ENCODE measurements around the gene HSBP1L1. TPM values are rescaled to one million over a fixed set of nuclear protein-coding genes. Genes with fewer than 3 reads are reported as not detected.
A peak's percentile ranks its signal among the peaks of the same experiment; 100 is the strongest.

HSBP1L1 gene
- total RNA-seq, 6 donors from 2014 or later: 32.1 to 80.7 (median 43.8) TPM

DNA sequence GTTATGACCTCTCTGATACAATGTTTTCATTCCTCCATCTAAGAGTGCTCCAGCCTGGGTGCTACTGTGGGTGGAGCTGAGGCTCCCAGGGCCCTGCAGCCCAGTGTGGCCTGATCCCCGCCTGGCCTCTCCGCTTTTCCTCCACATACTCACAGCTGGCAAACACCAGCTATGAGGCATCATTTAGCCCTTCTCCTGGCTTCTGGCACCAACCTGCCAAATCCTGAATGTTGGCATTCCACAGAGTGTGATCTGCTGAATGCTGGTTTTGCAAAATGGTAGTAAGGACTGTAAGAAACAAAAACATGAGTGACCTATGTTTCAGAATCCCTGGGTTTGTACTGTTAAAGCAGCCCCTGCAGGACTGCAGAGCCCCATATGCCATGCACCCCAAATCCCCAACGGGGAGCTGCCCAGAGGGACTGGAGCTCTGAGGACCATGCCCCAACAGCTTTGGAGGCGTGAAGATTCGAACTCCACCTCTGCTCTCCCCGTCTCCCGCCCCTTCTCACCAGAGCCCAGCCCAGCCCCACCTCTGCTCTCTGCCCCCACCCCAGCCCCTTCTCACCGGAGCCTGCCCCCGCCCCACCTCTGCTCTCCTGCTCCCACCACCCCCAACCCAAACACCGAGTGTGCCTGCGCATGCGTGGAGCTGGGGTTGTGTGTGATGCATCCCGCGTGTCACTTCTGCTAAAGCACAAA is 17.2 kb upstream of the HSBP1L1 start:
- peaks cover 9 to 31% (median 22%) of the 10 kb centered on the region in 4 donors for H3K36me3 ChIP-seq
- H3K27ac ChIP-seq: peak overlapping the region in 3 of 4 donors; percentile 13 to 58 (median 26)
- H3K4me3 ChIP-seq: no peak overlapping the region
- no peaks in the 10 kb centered on the region for H3K27me3 ChIP-seq
- peak in 1 of 2 donors; percentile 57 for ATAC-seq (ENCODE audit: low FRiP score in 2 of 2)
- 87 to 96% methylated on average over 13 to 14 of the region's 14 CpGs for WGBS, 2 donors
- peak; percentile 38 to 44 for DNase-seq
- TF ChIP-seq POLR2AphosphoS5 (IDR thresholded peaks at IDR 0.05) (peak in 1 of 2 donors; percentile 18), POLR2A (IDR thresholded peaks at IDR 0.05) (no peak)
- H3K4me1 ChIP-seq: peaks cover 45 to 72% (median 59%) of the 10 kb centered on the region in 4 donors
- H3K9me3 ChIP-seq: no peaks in the 10 kb centered on the region

DNA sequence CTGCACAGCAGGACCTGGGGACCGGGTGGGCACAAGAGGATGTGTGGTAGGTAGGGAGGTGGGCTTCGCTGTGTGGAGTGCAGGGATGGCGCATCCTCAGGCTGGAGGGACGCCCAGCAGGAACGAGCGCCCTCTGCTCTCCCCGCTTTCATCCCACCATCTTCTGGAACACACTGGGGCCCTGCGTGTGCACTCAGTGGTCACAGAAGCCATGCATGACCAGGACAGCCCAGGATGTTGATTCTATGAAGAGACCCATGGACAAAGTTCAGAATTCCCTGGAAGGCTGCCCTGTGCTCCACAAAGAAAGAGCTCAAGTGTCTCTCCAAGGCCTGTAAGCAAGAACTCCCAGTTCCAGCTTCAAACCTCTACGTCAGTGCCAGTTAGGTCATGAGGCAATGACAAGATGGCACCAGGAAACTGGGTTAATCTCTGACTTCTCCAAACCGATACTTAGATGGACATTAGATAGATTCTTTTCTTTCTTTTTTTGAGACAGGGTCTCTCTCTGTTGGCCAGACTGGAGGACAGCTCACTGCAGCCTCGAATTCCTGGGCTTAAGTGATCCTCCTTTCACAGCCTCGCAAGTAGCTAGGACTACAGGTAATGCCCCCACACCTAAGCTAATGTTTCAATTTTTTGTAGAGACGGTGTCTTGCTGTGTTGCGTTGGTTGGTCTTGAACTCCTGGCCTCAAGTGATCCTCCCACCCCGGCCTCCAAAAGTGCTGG is 16.4 kb upstream of the HSBP1L1 start:
- no peaks in the 10 kb centered on the region for H3K27me3 ChIP-seq
- peak overlapping the region in 1 of 4 donors; percentile 91 for H3K4me3 ChIP-seq
- TF ChIP-seq POLR2AphosphoS5 (IDR thresholded peaks at IDR 0.05) (no peak), EP300 (IDR thresholded peaks at IDR 0.05) (peak in 1 of 4 donors; percentile 64)
- peaks cover 46 to 80% (median 60%) of the 10 kb centered on the region in 4 donors for H3K4me1 ChIP-seq
- 88 to 94% methylated on average over 14 to 15 of the region's 15 CpGs for WGBS, 2 donors
- H3K9me3 ChIP-seq: no peaks in the 10 kb centered on the region
- peak overlapping the region in 3 of 4 donors; percentile 26 to 58 (median 31) for H3K27ac ChIP-seq
- ATAC-seq (ENCODE audit: low FRiP score in 2 of 2): no peak
- DNase-seq: peak in 1 of 2 donors; percentile 34
- H3K36me3 ChIP-seq: peaks cover under 1 to 22% (median 13%) of the 10 kb centered on the region in 4 donors

DNA sequence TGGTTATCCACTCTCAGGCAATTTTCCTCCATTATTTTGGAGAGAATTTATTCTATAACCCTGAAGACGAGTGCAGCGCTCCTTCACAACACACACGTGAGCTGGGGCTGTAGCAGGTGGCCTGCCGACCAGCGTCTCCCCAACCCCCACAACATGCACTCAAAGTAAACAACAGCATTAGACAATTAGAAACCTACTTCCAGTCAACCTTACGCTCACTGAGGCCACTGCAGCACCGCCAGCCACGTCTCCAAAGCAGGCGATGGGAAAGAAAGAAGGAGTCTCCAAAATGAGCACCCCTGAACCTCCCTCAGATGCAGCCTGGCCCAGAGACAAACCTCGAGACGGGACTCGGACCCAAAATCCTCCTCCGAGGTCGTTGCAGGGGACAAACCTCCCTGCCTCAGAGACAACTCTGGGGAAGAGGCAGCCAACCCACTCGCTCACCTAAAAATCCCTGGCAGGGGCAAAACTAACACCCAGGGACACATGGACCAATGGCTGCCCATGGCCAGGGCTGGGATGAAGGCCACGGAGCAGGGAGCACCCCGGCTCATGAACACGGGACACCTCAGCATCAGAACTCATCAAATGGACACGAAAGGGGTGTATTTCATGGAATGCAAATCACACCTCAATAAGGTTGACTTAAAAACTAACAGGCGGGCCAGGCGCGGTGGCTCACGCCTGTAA is 15.6 kb upstream of the HSBP1L1 start:
- Histone ChIP-seq H3K27ac (peak overlapping the region; percentile 31 to 94 (median 92)), H3K4me3 (peak overlapping the region in 1 of 4 donors; percentile 91), H3K9me3 (no peaks in the 10 kb centered on the region), H3K27me3 (no peaks in the 10 kb centered on the region), H3K36me3 (peaks cover 0 to 18% (median 8%) of the 10 kb centered on the region in 4 donors), H3K4me1 (peaks cover 46 to 84% (median 60%) of the 10 kb centered on the region in 4 donors)
- DNase-seq: peak; percentile 16 to 35
- TF ChIP-seq, protein P1, sequence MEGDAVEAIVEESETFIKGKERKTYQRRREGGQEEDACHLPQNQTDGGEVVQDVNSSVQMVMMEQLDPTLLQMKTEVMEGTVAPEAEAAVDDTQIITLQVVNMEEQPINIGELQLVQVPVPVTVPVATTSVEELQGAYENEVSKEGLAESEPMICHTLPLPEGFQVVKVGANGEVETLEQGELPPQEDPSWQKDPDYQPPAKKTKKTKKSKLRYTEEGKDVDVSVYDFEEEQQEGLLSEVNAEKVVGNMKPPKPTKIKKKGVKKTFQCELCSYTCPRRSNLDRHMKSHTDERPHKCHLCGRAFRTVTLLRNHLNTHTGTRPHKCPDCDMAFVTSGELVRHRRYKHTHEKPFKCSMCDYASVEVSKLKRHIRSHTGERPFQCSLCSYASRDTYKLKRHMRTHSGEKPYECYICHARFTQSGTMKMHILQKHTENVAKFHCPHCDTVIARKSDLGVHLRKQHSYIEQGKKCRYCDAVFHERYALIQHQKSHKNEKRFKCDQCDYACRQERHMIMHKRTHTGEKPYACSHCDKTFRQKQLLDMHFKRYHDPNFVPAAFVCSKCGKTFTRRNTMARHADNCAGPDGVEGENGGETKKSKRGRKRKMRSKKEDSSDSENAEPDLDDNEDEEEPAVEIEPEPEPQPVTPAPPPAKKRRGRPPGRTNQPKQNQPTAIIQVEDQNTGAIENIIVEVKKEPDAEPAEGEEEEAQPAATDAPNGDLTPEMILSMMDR (IDR thresholded peaks at IDR 0.05): no peak
- TF ChIP-seq POLR2A (IDR thresholded peaks at IDR 0.05) (no peak), EP300 (IDR thresholded peaks at IDR 0.05) (no peak), POLR2AphosphoS5 (IDR thresholded peaks at IDR 0.05) (no peak)
- no peak for ATAC-seq (ENCODE audit: low FRiP score in 2 of 2)
- WGBS, 2 donors: 86 to 90% methylated on average over 22 to 23 of the region's 23 CpGs

DNA sequence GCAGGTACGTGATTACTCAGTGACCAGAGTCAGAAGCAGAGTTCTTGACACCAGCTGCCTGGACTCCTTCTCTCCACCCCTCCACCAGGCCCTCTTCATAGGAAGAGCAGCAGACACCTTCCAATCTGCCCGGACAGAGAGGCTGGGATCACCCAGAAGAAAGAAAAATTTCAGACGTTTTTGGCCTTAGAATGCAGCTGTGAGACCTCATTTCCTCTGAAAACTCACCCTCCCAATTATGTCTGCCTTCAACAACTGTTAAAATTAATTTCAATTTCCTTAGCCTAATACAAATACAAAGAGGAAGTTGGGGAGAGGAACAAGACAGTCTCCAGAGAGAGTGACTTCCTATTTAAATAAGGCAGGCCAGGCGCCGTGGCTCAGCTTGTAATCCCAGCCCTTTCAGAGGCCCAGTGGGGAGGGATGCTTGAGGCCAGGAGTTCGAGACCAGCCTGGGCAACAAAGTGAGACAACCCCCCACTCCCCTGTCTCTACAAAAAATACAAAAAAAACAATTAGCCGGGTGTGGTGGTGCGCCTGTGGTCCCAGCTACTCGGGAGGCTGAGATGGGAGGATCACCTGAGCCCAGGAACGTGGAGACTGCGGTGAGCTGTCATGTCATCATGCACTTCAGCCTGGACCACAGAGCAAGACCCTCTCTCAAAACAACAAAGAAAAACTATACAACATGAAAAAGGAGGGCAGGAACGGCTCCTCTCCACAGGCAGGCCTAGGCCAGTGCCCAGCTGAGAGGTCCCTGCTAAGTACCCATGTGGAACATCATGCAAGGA is 14.6 kb upstream of the HSBP1L1 start:
- peaks cover 46 to 74% (median 59%) of the 10 kb centered on the region in 4 donors for H3K4me1 ChIP-seq
- ATAC-seq (ENCODE audit: low FRiP score in 2 of 2): peak in 1 of 2 donors; percentile 29

DNA sequence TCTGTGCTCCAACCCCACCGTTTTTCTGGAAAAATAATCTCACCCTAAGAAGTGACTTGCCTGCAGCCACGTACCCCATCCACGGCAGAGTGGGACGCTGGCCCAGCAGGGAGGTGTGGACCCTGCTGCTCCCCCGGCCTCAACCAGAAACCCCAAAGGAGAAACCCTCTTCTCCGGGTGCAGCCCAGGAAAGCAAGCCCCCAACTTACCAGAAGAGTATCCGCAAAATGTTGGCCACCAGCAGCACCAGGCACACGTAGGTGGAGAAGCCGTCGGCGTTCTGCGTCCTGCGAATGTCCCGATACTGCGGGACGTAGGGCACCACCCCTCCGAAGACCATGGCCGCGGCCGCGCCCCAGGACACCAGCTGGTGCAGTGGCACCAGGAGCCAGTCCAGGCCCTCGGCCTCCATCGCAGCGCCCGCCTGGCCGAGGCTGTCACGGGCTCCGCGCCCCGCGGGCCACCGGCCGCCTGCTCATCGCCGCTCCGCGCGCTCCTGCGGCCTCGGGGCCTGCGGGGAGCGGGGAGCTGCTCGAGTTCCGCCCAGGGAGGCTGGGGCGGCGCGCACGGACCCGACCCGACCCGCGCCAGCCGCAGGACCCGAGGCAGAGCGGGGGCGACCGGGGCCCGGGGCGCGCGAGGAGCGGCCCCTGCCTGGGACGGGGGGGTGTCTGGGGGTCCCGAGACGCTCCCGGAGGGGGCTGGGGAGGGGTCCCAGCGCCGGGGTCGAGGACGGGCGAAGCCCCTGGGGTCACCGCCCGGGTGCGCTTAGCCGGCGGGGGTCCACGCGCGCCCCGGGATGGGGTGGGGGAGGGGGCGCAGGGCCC is 13.7 kb upstream of the HSBP1L1 start:
- no peaks in the 10 kb centered on the region for H3K27me3 ChIP-seq
- ATAC-seq (ENCODE audit: low FRiP score in 2 of 2): peak; percentile 34 to 63
- DNase-seq: peak; percentile 41 to 93
- 7 to 14% methylated on average over 5 to 37 of the region's 81 CpGs for WGBS, 2 donors
- no peaks in the 10 kb centered on the region for H3K9me3 ChIP-seq
- peaks cover 0 to 14% (median 7%) of the 10 kb centered on the region in 4 donors for H3K36me3 ChIP-seq
- peak in 1 of 4 donors; percentile 52 for TF ChIP-seq POLR2A (IDR thresholded peaks at IDR 0.05)
- TF ChIP-seq, protein P1 (IDR thresholded peaks at IDR 0.05): peak in 1 of 6 experiments; percentile 21
- no peak for TF ChIP-seq POLR2AphosphoS5 (IDR thresholded peaks at IDR 0.05)
- no peak for TF ChIP-seq EP300 (IDR thresholded peaks at IDR 0.05)
- H3K4me3 ChIP-seq: peak overlapping the region; percentile 49 to 91 (median 84)
- H3K4me1 ChIP-seq: peaks cover 38 to 65% (median 56%) of the 10 kb centered on the region in 4 donors
- H3K27ac ChIP-seq: peak overlapping the region; percentile 92 to 96 (median 93)

More for the DNA sequence above, 14.6 kb upstream of the HSBP1L1 start:
- WGBS, 2 donors: 40 to 52% methylated on average over 12 of the region's 12 CpGs
- Histone ChIP-seq H3K36me3 (peaks cover 0 to 18% (median 8%) of the 10 kb centered on the region in 4 donors), H3K27ac (peak overlapping the region; percentile 92 to 96 (median 93)), H3K4me3 (peak overlapping the region; percentile 49 to 91 (median 84)), H3K27me3 (no peaks in the 10 kb centered on the region), H3K9me3 (no peaks in the 10 kb centered on the region)
- peak in 1 of 2 donors; percentile 72 for DNase-seq
- peak in 1 of 2 donors; percentile 11 for TF ChIP-seq POLR2AphosphoS5 (IDR thresholded peaks at IDR 0.05)
- no peak for TF ChIP-seq EP300 (IDR thresholded peaks at IDR 0.05)

Measured in upper lobe of left lung (tissue), 6 donors.